GM19468 (cell line): Measurements from ENCODE around the gene NUDT2.
"Not testable (repeated sequence)": the region's sequence is repeated elsewhere in the genome, so short reads cannot be mapped to it uniquely, and the experiment has no call there.

Experiments
- ATAC-seq: cut with Tn5 transposase; IDR thresholded peaks from one replicate; pipeline ENCODE4 v1.9.1; 2021; ENCODE audit warnings: mild to moderate bottlenecking, moderate library complexity, moderate number of reproducible peaks; ENCODE audit not compliant: unreplicated experiment; ENCODE audit errors: extremely low read depth

Gene NUDT2

DNA sequence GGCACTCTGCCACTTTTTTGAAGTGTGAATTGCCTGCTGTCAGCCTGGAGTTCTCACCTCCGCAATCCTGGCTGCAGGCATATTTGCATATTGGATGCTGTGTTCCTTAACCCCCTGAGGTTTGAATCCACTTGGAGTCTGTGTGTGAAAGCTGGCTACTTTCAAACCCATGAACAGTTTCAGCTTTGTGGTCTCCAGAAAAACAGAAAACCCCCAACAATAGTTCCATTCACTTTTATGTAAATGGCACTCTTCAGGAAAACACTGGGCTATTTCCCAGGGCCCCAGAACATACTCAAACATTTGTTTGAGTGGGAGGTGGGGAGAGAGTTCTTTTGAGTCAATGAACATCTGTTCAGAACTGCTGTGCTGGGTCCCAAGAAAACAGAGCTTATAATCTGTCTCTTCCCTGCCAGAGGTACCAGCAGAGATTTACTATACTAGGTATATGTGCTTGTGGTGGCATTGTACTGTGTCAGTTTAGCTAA is 5.0 kb downstream of the NUDT2 start:
- ATAC-seq, result no peak

DNA sequence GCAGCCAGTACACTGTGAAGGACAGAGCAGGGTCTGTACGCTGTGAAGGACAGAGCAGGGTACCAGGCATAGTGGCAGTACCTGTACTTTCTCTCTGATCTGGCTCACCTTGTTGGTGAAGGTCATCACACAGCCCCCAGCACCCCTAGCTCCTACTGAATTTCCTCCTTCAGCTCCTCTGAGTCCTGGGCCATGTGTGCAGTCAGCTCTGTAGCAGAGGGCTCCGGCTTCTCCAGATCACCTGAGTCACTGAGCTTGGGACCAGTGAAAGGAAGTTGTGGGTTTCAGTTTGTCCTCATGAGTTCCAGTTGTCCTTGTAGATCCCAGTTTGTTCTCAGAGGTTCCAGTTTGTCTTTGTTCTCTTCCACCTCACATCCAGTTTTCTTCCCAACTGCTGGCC is 5.5 kb downstream of the NUDT2 start:
- ATAC-seq, result no peak

DNA sequence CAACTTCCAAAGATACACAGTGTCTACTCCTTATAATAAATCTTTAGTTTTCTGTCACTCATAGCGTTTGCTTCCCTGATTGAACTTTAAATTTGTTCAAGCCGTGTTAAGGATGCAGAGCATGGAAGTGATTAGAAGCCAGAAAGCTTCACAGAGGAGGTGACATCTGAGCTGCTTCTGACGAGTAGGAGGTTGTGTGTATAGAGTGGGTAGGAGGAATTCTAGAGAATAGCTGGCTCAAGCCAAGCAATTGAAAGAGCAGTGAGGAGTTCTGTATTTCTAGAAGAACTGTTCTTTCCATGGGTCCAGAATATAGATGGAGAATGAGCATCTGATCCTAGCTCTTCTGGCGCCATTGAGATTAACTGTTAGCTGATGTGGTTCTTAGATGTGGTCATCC is 6.0 kb downstream of the NUDT2 start:
- ATAC-seq, result no peak

DNA sequence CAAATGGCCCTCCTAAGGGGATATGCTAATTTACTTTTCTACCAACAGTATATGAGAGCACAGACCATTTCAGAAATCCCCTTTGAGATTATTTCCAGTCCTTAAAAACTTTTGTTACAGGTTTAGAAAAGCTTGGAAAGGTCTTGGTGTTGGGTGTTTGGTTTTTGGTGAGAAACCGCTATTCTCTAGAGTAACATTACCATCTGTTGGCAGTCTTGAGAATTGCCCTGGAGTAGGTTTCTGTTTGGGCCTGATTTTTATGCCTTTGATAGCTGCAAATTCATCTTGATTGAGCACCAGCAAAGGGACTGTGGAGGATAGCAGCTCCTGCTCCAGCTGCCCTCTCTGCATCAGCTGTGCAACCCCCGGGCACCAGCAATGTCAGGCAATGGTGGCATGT is 8.0 kb downstream of the NUDT2 start:
- ATAC-seq, result no peak

DNA sequence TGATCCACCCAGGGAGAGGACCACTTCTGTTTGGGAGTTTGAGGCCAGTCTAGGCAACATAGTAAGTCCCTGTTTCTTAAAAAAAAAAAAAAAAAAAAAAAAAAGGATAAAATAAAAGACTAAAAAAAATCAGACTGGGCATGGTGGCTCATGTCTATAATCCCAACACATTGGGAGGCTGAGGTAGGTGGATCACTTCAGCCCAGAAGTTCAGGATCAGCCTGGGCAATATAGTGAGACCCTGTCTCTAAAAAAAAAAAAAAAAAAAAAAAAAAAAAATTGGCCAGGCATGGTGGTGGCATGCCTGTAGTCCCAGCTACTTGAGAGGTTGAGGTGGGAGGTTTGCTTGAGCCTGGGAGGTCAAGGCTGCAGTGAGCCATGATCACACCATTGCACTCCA is 8.7 kb downstream of the NUDT2 start:
- not testable (repeated sequence) for ATAC-seq

DNA sequence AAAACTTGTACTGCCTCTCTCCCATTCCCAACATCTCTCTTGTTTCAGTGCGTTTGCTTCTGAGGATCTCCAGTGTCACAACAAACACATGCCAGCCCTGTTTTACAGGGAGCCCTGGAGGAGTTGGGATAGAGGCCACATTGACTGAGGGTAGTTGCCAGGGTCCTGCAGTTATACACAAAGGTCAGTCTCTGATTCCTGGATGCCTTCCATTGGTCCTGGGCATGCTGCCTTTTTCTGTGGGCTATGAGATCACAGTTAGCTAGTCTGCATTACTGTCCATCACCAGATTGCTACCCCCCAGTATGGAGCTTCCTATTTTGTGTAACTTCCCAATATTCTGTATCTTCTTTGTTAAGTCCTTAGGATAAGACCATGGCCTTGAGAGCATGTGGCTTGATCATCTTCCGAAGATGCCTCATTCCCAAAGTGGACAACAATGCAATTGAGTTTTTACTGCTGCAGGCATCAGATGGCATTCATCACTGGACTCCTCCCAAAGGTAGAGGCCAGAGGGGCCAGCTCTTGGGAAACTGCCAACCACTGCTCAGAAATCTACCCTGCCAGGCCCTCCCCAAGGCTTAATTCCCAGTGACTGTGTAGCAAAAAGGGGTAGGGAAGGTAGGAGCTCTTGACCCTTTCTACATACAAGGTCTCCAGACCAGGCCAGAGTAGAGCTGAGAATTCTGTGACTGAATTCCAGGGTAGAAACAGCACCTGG is 9.5 kb downstream of the NUDT2 start:
- no peak for ATAC-seq

DNA sequence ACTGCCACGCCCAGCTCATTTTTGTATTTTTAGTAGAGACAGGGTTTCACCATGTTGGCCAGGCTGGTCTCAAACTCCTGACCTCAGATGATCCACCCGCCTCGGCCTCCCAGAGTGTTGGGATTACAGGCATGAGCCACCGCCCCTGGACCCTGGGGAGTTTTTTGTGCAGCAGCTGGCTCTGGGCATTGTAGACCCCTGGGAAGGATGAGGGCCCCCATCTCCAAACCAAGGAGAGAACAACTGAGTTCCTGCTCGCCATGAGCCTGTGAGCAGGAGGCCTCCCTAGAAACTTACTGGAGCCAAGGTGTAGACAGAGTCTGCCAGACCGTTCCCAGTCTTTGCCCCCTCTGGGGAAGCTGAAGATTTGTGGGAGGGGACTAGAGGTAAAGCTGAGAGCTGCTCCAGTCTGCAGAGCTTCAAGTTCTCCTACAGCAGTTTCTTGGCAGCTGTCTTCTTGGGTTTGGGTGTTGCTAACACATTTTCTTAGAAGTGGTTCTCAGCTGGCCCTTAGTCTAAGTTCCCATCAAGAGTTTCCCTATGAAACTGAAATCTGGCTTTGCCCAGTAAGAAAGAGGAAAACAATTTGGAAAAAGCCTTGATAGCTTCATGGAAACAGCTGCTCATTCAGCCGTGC is 12.4 kb downstream of the NUDT2 start:
- no peak for ATAC-seq

DNA sequence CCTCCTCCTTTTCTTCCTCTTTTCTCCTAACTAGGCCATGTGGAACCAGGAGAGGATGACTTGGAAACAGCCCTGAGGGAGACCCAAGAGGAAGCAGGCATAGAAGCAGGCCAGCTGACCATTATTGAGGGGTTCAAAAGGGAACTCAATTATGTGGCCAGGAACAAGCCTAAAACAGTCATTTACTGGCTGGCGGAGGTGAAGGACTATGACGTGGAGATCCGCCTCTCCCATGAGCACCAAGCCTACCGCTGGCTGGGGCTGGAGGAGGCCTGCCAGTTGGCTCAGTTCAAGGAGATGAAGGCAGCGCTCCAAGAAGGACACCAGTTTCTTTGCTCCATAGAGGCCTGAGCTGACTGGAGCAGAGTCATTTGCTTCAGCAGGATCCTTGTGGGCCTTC is 13.7 kb downstream of the NUDT2 start:
- no peak for ATAC-seq

DNA sequence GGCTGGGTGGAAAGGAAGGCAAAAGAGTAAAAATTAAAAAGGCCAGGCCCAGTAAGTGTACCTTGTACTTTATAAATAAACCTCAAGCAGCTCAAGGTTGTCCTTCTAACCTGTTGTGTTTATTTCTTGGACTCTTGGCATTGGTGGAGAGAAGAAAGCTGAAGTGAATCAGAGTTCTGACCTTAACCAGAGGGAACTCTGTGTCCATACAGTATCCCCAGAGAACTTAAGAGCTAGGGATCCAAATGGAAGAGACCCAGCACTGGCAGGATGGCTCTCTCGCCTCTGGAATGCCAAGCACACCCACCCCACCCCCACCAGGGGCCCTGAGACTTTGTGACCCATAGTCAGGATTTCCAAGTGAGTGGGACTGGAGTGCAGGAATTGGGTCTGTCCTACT is 14.2 kb downstream of the NUDT2 start:
- ATAC-seq, result no peak

DNA sequence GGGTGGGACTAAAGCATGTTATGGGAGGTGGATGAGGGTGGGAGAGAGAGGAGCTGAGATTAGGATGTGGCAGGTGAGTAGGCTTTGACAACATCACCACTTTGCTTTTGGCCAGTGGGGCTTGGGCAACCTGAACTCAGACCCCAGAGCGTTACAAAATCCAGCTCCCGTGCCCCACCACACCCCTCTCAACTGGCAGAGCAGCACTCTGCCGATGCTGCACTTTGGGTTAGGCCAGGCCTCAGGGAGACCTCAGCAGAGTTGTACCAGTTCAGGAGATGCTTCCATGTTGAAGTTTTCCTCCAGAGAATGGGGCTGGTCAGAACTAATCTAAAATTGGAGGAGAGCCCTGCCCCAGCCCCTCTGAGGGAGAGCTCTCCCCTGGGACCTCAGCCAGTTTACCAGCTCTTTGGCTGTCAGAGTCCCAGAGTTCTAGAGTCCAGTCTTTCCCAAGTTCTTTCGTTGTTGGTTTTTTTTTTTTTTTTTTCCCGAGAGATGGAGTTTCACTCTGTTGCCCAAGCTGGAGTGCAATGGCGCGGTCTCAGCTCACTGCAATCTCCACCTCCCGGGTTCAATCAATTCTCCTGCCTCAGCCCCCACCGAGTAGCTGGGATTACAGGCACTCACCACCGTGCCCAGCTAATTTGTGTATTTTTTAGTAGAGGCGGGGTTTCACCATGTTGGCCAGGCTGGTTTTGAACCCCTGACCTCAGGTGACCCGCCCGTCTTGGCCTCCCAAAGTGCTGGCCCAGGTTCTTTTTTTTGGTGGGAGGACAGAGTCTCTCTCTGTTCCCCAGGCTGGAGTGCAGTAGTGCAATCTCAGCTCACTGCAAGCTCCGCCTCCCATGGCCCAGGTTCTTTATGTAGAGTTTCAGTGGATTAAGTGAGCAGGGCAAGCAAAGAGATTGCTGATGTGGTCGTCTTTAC is 17.8 kb downstream of the NUDT2 start:
- no peak for ATAC-seq

DNA sequence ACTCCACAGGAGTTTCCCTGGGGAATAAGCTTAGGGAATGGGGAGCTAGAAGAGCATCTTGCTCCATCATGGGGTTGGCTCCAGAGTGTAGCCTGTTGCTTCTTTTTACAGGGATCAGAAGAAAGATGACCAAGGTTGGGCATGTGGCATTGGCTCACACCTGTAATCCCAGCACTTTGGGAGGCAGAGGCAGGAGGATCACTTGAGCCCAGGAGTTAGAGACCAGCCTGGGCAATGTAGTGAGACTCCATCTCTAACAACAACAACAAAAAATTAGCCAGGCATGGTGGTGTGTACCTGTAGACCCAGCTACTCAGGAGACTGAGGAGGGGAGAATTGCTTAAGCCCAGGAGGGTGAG is 18.4 kb downstream of the NUDT2 start:
- no peak for ATAC-seq

DNA sequence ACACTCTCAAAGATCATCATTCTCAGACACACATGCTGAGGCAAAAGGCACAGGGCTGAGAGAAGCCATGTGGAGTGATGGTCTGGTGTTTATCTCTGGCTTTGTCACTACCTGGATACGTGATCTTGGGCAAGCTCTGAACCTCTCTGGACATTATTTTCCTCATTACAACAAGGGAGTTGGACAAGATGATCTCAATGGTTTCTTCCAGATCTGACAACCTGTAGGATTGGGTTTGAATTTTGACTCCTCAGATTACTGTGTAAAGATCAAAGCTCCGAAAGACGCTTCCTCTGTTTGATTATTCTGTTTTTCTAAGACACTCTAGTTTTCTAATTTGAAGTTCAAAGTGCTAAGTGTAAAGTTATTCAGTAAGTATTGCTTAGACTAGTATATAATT is 20.0 kb downstream of the NUDT2 start:
- no peak for ATAC-seq

DNA sequence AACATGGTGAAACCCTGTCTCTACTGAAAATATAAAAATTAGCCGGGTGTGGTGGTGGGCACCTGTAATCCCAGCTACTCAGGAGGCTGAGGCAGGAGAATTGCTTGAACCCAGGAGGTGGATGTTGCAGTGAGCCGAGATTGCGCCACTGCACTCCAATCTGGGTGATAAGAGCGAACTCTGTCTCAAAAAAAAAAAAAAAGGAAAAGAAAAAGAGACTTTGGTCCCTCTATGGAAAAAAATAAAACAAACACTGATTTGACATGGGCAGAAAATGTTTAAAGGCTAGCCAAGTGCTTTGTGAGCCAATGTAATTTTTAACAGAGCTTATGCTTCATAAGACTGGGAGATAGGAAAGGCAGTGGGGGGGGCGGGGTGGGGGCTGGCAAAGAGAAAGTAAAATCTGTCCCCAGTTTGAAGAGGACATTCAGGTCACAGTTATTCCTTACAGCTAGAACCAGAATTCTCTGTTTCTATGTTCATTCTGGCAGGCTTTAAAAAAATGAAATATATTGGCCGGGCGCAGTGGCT is 22.8 kb downstream of the NUDT2 start:
- ATAC-seq, result not testable (repeated sequence)

DNA sequence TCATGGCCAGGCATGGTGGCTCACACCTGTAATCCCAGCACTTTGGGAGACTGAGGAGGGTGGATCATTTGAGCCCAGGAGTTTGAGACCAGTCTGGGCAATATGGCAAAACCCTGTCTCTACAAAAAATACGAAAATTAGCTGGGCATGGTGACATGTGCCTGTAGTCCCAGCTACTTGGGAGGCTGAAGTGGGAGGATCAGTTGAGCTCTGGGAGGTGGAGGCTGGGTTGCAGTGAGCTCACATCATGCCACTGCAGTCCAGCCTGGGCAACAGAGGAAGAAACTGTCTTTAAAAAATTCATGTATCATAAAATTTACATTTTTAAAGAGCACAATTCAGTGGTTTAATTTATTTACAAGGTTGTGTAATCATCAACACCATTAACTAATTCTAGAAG is 23.6 kb downstream of the NUDT2 start:
- ATAC-seq, result not testable (repeated sequence)

DNA sequence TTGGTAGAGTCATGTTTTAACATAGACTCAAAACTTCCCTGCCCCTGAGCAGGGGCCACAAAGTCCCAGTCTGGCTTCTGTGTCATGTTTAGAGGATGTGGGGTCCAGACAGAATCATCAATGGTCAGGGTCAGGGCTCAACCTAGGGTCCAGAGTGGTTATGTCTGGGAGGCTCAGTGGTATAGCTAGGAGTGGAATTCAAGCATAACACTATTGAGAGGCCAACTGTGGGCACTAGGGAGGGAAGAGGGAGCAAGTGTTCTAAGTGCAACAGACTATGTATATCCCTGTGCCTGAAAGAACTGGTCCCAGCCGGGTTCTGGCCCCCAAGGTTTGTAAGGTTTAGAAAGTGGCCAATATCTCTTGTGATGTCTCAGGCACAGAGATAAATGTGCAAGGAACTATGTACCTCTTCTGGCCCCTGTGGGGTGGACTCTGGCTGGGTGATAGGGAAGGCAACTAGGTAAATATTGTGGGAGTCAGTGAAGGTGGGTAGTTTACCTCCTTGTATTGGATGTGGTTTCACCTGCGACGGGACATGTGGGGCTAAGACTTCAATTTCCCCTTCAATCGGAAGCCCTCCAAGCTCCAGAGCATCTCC is 33.3 kb downstream of the NUDT2 start:
- ATAC-seq, result no peak

DNA sequence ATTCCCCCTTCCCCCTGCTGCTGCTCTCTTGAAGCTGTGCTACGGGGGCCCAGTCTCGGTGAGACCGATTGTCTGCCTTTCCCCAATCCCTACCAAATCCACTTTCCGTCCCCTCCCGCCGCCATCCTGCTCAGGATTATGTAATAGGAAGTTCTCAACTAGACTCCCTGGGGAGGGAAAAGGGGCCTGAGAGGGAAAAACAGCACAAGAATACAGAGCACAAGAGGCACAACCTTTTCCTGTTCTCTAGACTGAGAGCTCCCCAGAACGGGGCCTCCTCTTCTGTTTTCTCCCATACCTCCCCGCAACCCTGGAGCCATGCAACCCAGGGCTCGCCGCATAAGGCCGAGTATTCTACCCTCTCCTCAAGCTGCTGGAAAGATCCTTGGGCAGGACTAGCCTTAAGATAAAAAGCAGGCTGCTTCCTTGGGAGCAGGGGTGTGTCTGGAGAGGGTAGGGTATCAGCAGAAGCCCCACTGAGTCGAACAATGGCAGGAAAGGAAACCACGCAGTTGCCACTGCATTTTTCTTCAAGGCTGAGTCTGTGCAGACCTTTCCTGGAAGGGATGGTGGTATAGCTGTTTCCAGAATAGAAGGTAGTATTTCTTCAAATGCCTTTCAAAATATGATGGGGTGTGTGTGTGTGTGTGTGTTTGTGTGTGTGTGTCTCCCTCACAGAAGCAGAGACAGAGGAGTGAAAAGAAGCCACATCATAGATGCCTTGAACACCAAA is 34.4 kb downstream of the NUDT2 start:
- no peak for ATAC-seq

DNA sequence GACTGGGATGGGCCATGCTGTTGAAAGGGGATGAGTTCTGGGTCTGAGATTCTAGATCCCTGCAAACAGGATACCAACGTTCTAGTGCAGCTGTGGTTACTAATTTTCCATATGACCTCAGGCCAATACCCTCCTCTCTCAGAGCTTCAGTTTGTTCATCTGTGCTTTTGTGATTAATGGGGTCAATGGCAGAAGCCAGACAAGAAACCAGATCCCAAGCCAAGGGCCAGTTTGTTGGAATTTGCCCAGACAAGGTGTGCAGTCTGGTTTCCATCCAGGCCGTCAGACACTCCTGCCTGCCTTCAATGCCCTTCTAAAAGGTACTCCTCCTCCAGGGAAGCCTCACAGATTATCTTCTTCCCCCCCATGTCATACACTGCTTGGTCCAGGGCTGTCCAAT is 35.9 kb downstream of the NUDT2 start:
- ATAC-seq, result no peak

DNA sequence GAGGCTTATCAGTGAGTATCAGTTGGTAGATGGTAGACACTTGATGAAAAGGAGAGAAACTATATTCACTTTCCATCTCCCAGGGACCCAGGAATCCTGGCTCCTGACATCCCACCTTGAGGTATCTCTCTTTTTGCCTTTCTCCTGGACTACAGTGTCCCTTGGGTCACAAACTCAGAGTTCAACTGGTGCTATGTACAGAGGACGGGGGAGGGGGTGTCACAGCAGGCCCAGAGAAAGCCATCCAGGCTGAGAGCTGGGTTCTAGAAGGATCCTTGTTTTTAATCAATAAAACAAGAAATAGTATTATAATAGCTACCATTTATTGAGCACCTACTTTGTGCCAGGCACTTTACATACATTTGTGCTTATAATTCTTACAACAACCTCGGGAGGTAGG is 37.0 kb downstream of the NUDT2 start:
- ATAC-seq, result no peak

DNA sequence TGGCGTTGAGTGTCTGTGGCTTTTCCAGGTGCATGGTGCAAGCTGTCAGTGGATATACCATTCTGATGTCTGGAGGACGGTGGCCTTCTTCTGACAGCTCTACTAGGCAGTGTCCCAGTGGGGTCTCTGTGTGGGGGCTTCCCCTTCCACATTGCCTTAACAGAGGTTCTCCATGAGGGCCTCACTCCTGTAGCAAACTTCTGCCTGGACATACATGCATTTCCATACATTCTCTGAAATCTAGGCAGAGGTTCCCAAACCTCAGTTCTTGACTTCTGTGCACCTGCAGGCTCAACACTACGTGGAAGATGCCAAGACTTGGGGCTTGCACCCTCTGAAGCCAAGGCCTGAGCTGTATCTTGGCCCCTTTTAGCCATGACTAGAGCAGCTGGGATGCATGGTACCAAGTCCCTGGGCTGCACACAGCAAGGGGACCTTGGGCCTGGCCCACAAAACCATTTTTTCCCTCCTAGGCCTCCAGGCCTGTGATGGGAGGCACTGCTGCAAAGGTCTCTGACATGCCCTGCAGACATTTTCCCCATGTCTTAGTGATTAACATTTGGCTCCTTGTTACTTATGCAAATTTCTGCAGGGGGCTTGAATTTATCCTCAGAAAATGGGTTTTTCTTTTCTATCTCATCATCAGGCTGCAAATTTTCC is 38.5 kb downstream of the NUDT2 start:
- not testable (repeated sequence) for ATAC-seq
